Right lobe of liver (tissue), 4 donors: Measurements from ENCODE around the gene CTXN1.

Source experiments
- CTCF ChIP-seq, 4 donors: fragments of 200-600 bp in 3 of 4; fragments of 450-650 bp in 1 of 4; IDR thresholded peaks; one replicate each; pipeline versions ENCODE4 v1.5.1 to v1.8.0; 2016 to 2022; ENCODE audit warnings: antibody characterized with exemption in 4 of 4, mild to moderate bottlenecking in 2 of 4
- POLR2A ChIP-seq: fragments of 450-650 bp; IDR thresholded peaks from one replicate; pipeline ENCODE4 v1.6.1; 2017; ENCODE audit warnings: antibody characterized with exemption, mild to moderate bottlenecking
- donor health status: DM: no; HTN: no; CAD: no.
- donor health status: DM: no; HTN: no; CAD: no.
- donor health status: DM: no; HTN: yes; CAD: no.

DNA sequence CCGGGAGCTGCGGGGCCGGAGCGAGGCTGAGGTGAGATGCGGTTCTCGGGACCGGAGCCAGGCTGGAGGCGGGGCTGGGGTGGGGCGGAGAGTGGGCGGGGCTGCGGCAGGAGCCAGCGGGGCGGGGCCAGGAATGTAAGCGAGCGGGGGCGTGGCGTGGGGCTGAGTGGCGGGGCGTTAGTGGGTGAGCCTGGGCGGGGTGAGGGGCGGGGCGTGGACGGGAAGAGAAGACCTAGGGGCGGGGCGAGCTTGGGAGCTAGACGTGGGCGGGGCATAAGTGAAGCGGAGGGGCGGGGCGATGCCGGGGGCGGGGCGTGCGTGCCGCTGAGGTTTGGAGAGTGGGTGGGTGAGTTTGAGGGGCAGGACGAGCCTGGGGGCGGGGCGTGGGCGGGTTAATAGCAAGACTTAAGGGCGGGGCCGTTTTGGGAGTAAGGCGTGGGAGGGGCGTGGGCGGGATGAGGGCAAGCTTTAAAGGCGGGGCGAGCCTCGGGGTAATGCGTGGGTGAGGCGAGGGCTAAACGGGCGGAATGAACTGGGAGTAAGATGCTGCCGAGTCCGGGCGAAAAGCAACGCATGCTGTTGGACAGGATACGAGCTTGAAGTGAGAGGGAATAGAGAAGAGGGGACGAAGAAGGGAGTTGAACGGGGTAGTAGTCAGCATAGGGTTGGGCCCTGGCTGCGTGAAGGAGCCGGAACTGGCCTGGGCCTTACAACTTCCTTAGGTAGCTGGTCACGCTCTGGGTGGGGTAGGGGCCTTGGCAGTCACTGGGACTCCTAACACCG is 5.2 kb downstream of the CTXN1 start:
- TF ChIP-seq CTCF (IDR thresholded peaks at IDR 0.05): no peak
- TF ChIP-seq POLR2A: no peak
